ENCODE measurements around the gene SEMA4C. TPM values are rescaled to one million over a fixed set of nuclear protein-coding genes. Genes with fewer than 3 reads are reported as not detected.
"Not testable (repeated sequence)": the region's sequence is repeated elsewhere in the genome, so short reads cannot be mapped to it uniquely, and the experiment has no call there.

SEMA4C gene
- total RNA-seq, 1 donor from 2014 or later, result 18.6 TPM

- ATAC-seq (no peak), DNase-seq (ENCODE audit: low spot score) (no peak)
Measured at GRCh38 chr2:96897491-96898134, 27.7 kb upstream of the SEMA4C start.

- no peak for DNase-seq (ENCODE audit: low spot score)
- ATAC-seq, result no peak
Measured at GRCh38 chr2:96895746-96896651, 26.1 kb upstream of the SEMA4C start.

GRCh38 chr2:96895032-96895745 lies 25.3 kb upstream of the SEMA4C start:
- ATAC-seq, result no peak
- no peak for DNase-seq (ENCODE audit: low spot score)

GRCh38 chr2:96894151-96894531 lies 24.3 kb upstream of the SEMA4C start:
- ATAC-seq (no peak), DNase-seq (ENCODE audit: low spot score) (no peak)

GRCh38 chr2:96893289-96894150 lies 23.6 kb upstream of the SEMA4C start:
- DNase-seq (ENCODE audit: low spot score) (no peak), ATAC-seq (peak; percentile 69)

DNA sequence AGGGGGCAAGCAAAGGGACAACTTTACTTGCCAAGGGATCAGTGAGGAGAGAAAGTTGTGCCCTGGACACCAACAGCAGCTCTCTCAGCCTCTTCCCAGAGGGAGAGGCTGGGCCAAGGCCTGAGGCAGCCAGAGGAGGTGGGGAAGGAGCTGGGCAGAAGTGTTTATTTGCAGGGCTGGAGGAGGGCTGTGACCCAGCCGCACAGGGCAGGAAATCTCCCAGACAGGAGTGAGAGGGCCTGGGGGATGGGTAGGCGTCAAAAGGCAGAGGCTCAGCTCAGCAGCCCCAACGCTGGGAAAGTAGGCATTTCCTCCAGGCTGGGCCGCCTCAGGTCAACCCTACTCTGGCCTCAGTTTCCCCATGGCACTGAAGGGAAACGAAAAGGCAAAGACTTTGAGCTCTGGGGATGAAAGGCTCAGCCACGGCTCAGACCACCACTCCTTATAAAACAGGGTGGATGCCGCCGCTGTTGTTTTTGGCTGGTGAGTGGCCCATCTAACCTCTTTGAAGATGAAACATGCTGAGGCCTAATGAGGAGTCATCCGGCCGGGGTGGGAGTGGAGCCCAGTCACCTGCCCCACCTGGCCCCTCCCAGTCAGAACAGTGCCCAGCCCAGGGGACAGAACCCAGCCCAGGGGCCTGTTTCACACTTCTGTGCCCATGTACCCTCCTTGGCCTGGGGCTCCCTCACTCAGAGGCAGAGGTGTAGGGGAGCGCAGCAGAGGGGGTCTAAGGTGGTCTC lies 21.9 kb upstream of the SEMA4C start:
- DNase-seq (ENCODE audit: low spot score) (no peak), ATAC-seq (peak; percentile 67)

GRCh38 chr2:96890726-96891385 lies 21.0 kb upstream of the SEMA4C start:
- no peak for ATAC-seq
- no peak for DNase-seq (ENCODE audit: low spot score)

DNA sequence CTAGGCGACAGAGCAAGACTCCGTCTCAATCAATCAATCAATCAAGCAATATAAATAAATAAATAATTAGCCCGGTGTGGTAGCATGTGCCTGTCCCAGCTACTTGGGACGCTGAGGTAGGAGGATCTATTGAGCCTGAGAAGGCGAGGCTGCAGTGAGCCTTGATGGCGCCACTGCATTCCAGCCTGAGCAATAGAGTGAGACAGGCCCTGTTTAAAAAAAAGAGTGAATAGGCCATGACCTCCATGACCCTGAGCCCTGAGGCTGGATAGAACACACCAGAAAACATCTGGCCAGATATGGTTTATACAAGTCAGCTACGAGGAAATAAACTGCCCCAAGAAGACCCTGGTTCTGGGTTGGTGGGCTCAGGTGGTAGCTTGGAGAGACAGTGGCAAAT lies 20.4 kb upstream of the SEMA4C start:
- DNase-seq (ENCODE audit: low spot score), result no peak
- ATAC-seq, result no peak

DNA sequence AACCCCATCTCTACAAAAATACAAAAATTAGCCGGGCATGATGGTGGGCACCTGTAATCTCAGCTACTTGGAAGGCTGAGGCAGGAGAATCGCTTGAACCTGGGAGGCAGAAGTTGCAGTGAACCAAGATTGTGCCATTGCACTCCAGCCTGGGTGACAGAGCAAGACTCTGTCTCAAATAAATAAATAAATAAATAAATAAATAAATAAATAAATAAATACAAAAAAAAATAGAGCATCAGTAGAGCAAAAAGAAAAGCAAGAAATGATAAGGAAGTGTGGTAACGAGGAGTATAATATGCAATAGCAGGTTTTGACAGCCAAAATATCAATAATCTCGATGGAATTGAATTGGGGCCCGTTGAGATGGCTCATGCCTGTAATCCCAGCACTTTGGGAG lies 19.6 kb upstream of the SEMA4C start:
- DNase-seq (ENCODE audit: low spot score); ATAC-seq: not testable (repeated sequence)

DNA sequence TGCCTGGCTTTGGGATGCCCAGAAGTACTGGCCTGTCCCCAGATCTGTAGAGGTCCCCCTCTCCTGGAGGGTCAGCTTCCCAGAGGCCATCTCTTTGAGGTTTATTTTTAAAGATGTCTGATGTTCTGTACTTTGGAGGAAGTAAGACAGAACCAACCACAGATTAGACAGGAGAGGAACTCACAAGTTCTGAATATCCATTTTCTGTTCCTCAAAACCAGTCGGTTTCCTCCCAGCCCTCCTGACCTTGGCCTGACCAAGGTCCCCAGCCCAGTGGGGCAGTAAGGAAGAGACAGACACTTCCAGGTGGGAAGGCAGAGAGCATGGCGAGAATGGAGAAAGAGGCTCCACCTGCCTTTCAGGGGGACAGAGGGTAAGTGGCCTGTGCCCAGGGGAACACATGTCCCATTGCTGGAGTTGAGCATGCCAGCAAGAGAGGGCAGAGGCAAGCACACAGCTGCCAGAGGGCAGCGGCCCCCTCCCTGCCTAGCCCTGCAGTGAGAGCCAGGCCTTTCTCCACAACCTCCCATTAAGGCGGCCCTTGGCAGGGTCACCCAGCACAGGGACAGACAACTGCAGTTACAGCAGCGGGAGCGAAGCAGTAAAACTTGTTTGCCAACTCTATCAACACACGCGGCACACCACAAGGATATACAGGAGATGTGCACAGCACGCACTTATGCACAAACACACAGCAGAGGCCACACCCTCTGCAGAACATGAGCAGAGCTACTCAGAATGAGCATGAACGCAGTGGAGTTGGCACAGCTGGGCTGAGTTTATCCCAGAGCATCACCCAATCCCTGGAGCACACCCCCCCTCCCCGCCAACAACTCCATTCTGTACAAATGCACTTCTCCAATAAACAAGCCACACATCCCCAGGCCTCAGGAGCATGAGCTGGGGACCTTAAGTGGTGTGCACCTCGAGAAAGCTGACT lies 18.5 kb upstream of the SEMA4C start:
- ATAC-seq (peak; percentile 17), DNase-seq (ENCODE audit: low spot score) (no peak)

- DNase-seq (ENCODE audit: low spot score) (no peak), ATAC-seq (no peak)
Measured at GRCh38 chr2:96887493-96888012, 17.7 kb upstream of the SEMA4C start.

DNA sequence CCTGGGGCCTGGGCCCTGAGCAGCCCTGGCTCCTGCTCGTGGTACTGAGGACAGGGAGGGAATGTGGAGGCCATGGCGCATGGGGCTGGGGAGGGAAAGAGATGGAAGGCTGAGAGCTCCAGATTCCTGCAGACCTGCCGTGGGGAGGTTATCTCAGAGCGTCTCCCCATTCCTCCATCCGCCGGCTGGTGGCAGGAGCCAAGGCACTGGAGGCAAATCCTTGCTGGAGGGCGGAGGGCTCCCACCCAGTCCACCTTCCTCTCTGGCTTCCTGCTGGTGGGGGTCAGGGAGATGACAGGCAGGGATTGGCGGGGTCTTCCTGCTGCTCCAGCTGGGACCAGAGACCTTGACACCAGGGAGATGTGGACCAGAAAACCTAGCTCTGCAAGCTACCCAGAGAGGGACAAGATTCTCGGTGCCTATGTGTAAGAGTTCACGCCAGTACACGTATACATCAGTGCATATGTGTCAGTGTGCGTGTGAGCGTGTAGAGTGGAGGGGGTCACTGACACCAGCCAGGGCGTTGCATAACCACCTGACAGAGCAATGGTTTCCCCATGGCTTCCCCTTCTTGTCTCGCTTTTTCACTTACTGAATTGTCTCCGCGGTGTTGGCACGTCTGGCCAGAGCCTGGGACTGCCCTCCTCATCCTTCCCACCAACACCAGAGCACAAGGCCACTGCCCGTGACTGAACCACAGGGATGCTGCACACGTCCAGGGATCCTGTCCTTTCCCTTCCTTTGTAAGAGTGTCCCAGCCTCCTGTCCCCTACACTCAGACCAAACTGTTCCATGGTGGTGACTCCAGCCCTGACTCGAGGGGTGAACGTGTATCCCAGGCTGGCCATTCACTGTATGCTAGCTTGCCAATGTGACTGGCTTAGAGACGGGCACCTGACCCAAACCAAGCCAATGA lies 15.8 kb upstream of the SEMA4C start:
- DNase-seq (ENCODE audit: low spot score), result no peak
- ATAC-seq, result peak; percentile 17

- no peak for DNase-seq (ENCODE audit: low spot score)
- ATAC-seq, result peak; percentile 39
Measured at GRCh38 chr2:96884299-96885094, 14.6 kb upstream of the SEMA4C start.

DNA sequence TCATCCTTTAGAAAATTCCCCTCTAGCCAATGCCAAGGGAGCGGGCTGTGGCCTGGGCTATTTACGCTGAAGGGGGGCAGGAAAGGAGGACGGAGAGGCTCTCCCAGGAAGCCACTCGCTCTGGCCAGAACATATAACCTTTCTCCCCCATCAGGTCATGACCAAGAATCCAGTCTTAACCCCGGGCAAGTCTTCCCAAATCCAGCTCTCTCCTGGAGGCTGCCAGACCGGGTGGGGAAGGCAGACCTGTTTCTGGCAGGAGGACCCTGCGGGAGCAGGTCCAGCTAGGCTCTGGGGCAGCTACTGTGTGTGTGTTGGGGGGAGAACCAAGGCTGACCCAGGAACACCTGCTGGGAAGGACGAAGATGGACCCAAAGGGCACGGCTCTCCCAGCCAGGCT lies 13.4 kb upstream of the SEMA4C start:
- ATAC-seq (no peak), DNase-seq (ENCODE audit: low spot score) (no peak)

DNA sequence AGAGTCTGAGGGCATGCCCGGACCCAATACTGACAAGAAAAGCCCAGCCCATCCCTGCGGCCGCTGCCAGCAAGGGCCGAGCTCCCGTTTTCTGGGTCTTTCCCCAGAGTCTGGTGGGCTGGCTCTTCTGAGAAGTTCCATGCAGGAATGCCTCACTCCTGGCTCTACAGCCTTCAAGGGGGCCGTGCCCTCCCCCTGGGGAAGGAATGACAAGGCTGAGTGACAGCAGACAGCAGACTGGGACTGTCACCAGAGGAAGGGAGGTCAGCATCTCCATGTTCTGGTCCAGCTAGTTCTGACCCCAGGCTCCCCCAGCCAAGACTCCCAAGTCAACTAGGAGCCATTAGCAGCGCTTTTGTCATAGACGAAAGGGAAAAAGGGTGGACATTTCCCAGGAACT lies 13.0 kb upstream of the SEMA4C start:
- DNase-seq (ENCODE audit: low spot score) (no peak), ATAC-seq (no peak)

DNA sequence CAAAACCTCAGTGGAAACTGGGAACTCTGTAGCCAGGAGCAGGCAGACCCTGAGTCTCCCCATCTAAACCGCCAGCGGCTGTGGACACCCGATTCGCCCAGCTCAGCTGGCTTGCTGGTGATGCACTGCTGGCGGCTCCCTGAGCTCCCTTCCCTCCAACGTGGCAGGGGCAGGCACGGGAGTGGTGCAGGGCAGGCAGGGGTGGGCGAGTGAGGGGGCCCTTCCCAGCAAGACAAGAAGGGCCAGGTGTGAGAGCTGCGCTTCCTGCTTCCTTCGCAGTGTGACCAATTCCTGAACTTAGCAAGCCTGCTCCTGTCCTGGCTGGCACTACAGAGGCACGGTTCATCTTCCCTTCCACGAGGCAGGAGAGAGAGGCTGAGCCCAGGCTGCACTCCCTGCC lies 12.3 kb upstream of the SEMA4C start:
- DNase-seq (ENCODE audit: low spot score), result no peak
- ATAC-seq, result no peak

Data from left lobe of liver (tissue), 2 donors.